Measurements from ENCODE around the gene SULT1B1. TPM values are rescaled to one million over a fixed set of nuclear protein-coding genes. Genes with fewer than 3 reads are reported as not detected.
"Not testable (repeated sequence)": the region's sequence is repeated elsewhere in the genome, so short reads cannot be mapped to it uniquely, and the experiment has no call there.

Gene SULT1B1
- total and polyA plus RNA-seq, 5 experiments from 2014 or later: 13.2 to 25.2 (median 18.2) TPM

DNA sequence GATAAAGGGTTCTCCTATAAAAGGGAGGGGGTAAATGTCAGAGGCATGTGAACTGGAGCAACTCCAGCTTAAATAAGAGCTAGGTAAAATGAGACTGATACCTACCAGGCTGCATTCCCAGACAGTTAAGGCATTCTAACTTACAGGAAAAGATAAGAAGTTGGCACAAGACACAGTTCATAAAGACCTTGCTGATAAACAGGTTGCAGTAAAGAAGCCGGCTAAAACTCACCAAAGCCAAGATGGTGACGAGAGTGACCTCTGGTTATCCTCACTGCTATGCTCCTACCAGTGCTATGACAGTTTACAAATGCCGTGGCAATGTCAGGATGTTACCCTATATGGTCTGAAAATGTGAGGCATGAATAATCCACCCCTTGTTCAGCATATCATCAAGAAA is 13.1 kb upstream of the SULT1B1 start:
- DNase-seq (no peak), ATAC-seq (no peak)
- Mint-ChIP-seq H3K27ac (no peak overlapping the region), H3K4me3 (no peak overlapping the region), H3K9me3 (no peaks in the 10 kb centered on the region), H3K4me1 (peaks cover 5 to 22% (median 15%) of the 10 kb centered on the region in 4 donors), H3K27me3 (no peaks in the 10 kb centered on the region), H3K36me3 (no peaks in the 10 kb centered on the region)
- POLR2A ChIA-PET: no interaction called here

- not testable (repeated sequence) for H3K9me3 Mint-ChIP-seq, DNase-seq, H3K4me3 Mint-ChIP-seq, H3K36me3 Mint-ChIP-seq, H3K27me3 Mint-ChIP-seq, ATAC-seq
- Mint-ChIP-seq H3K4me1 (peaks cover 15 to 37% (median 27%) of the 10 kb centered on the region in 4 donors), H3K27ac (peak overlapping the region in 2 of 10 donors; percentile 39 to 43)
- POLR2A ChIA-PET: interaction anchor here (1.7 kb wide), 1 partner anchor 8 kb away, joined by 7 read pairs; the partner anchor contains the start of gene SULT1B1
Measured at GRCh38 chr4:69768554-69768953, 8.1 kb upstream of the SULT1B1 start.

GRCh38 chr4:69765751-69766150 is 5.3 kb upstream of the SULT1B1 start:
- H3K4me3 Mint-ChIP-seq: no peak overlapping the region
- DNase-seq (no peak), ATAC-seq (no peak)
- peaks cover 16 to 44% (median 37%) of the 10 kb centered on the region in 4 donors for H3K4me1 Mint-ChIP-seq
- no peaks in the 10 kb centered on the region for H3K9me3 Mint-ChIP-seq
- no peaks in the 10 kb centered on the region for H3K27me3 Mint-ChIP-seq
- POLR2A ChIA-PET: no interaction called here
- H3K36me3 Mint-ChIP-seq: no peaks in the 10 kb centered on the region
- H3K27ac Mint-ChIP-seq: no peak overlapping the region

- POLR2A ChIA-PET: no interaction called here
- Mint-ChIP-seq H3K36me3 (no peaks in the 10 kb centered on the region), H3K27me3 (no peaks in the 10 kb centered on the region), H3K4me1 (peaks cover 14 to 46% (median 41%) of the 10 kb centered on the region in 4 donors), H3K9me3 (no peaks in the 10 kb centered on the region), H3K4me3 (peak overlapping the region in 6 of 10 donors; percentile 36 to 67 (median 52)), H3K27ac (peak overlapping the region in 8 of 10 donors; percentile 32 to 94 (median 66))
- ATAC-seq (no peak), DNase-seq (peak in 4 of 10 donors; percentile 17 to 71 (median 54))
Measured at GRCh38 chr4:69764311-69764710, 3.9 kb upstream of the SULT1B1 start.

- Mint-ChIP-seq H3K27me3 (no peaks in the 10 kb centered on the region), H3K4me1 (peaks cover 14 to 51% (median 41%) of the 10 kb centered on the region in 4 donors), H3K27ac (peak overlapping the region; percentile 47 to 94 (median 86)), H3K9me3 (no peaks in the 10 kb centered on the region), H3K36me3 (no peaks in the 10 kb centered on the region), H3K4me3 (peak overlapping the region in 9 of 10 donors; percentile 4 to 63 (median 46))
- DNase-seq (no peak), ATAC-seq (no peak)
- POLR2A ChIA-PET: interaction anchor here (0.6 kb wide), 1 partner anchor 9 kb away, joined by 5 read pairs; no protein-coding TSS in a partner anchor
Measured at GRCh38 chr4:69763233-69763632, 2.8 kb upstream of the SULT1B1 start.

- peak overlapping the region; percentile 75 to 99 (median 90) for H3K27ac Mint-ChIP-seq
- no peak for DNase-seq
- peaks cover 0 to 10% (median 0%) of the 10 kb centered on the region in 3 donors for H3K36me3 Mint-ChIP-seq
- H3K4me3 Mint-ChIP-seq: peak overlapping the region; percentile 87 to 95 (median 91)
- peaks cover 24 to 68% (median 61%) of the 10 kb centered on the region in 4 donors for H3K4me1 Mint-ChIP-seq
- no peak for ATAC-seq
- no peaks in the 10 kb centered on the region for H3K9me3 Mint-ChIP-seq
- POLR2A ChIA-PET: no interaction called here
- H3K27me3 Mint-ChIP-seq: no peaks in the 10 kb centered on the region
Measured at GRCh38 chr4:69759189-69759604, 1.2 kb downstream of the SULT1B1 start.

- Mint-ChIP-seq H3K4me3 (peak overlapping the region in 7 of 10 donors; percentile 2 to 95 (median 57)), H3K27me3 (no peaks in the 10 kb centered on the region), H3K4me1 (peaks cover 25 to 64% (median 61%) of the 10 kb centered on the region in 4 donors), H3K9me3 (peaks cover 0 to 10% (median 0%) of the 10 kb centered on the region in 9 donors), H3K36me3 (peaks cover 5 to 25% (median 14%) of the 10 kb centered on the region in 3 donors), H3K27ac (peak overlapping the region in 5 of 10 donors; percentile 7 to 99 (median 82))
- DNase-seq (no peak), ATAC-seq (no peak)
- POLR2A ChIA-PET: interaction anchor here (1.0 kb wide), 1 partner anchor 66 kb away, joined by 3 read pairs; no protein-coding TSS in a partner anchor
Measured at GRCh38 chr4:69757464-69757863, 3.0 kb downstream of the SULT1B1 start.

- POLR2A ChIA-PET: interaction anchor here (1.3 kb wide), 1 partner anchor 12 kb away, joined by 3 read pairs; no protein-coding TSS in a partner anchor
- ATAC-seq: no peak
- peak overlapping the region in 6 of 10 donors; percentile 4 to 86 (median 48) for H3K27ac Mint-ChIP-seq
- no peak for DNase-seq
- H3K4me1 Mint-ChIP-seq: peaks cover 23 to 55% (median 52%) of the 10 kb centered on the region in 4 donors
- H3K9me3 Mint-ChIP-seq: peaks cover 0 to 22% (median 9%) of the 10 kb centered on the region in 9 donors
- peak overlapping the region in 3 of 10 donors; percentile 8 to 39 (median 12) for H3K4me3 Mint-ChIP-seq
- H3K36me3 Mint-ChIP-seq: peaks cover 5 to 43% (median 20%) of the 10 kb centered on the region in 3 donors
- H3K27me3 Mint-ChIP-seq: no peaks in the 10 kb centered on the region
Measured at GRCh38 chr4:69754926-69755580, 5.4 kb downstream of the SULT1B1 start.

DNA sequence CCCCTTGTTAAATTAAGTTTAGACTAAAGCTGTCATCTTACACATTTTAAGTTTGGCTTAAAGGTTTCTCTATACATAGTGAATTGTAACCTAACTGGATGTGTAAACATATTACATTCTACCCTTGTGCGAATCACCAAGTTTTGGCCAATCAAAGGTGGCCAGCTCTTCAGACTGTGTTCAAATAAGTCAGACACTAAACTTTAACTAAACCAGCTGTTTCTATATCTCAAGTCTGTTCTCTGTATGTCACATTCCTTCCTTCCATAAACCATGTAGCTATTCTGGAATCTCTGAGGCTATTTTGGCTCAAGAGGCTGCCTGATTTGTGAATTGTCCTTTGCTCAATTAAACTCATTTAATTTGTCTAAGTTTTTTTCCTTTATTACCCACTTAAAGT is 6.7 kb downstream of the SULT1B1 start:
- no peaks in the 10 kb centered on the region for H3K27me3 Mint-ChIP-seq
- H3K9me3 Mint-ChIP-seq: peaks cover 0 to 22% (median 9%) of the 10 kb centered on the region in 9 donors
- ATAC-seq (no peak), DNase-seq (no peak)
- H3K4me3 Mint-ChIP-seq: no peak overlapping the region
- H3K36me3 Mint-ChIP-seq: peaks cover 14 to 54% (median 21%) of the 10 kb centered on the region in 3 donors
- H3K4me1 Mint-ChIP-seq: peaks cover 18 to 45% (median 43%) of the 10 kb centered on the region in 4 donors
- POLR2A ChIA-PET: no interaction called here
- peak overlapping the region in 4 of 10 donors; percentile 34 to 72 (median 46) for H3K27ac Mint-ChIP-seq

DNA sequence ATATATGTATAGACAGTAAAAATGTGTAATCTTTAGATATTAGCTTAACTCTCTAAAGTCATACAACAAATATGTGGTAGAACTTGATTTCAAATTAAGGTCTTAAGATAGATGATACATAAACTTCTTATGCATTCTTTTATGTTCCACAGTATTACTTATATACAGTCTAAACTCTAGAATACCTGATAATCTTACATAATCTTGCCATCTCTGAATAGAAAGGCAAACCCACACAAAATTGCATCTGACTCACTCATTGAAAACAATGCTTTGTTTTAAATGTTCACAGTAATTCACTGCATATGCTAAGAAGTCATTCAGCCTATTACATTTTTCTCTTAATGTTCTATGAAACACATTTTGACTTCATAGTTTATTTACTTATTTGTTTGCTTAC is 10.1 kb downstream of the SULT1B1 start:
- POLR2A ChIA-PET: interaction anchor here (0.9 kb wide), 1 partner anchor 10 kb away, joined by 3 read pairs; the partner anchor contains the start of gene SULT1B1

GRCh38 chr4:69749771-69750170 is 10.6 kb downstream of the SULT1B1 start:
- peaks cover 36 to 83% (median 56%) of the 10 kb centered on the region in 3 donors for H3K36me3 Mint-ChIP-seq
- POLR2A ChIA-PET: interaction anchor here (0.9 kb wide), 1 partner anchor 11 kb away, joined by 3 read pairs; the partner anchor contains the start of gene SULT1B1

More for the DNA sequence above, 10.1 kb downstream of the SULT1B1 start:
- Mint-ChIP-seq H3K4me3 (no peak overlapping the region), H3K27ac (peak overlapping the region in 1 of 10 donors; percentile 24), H3K27me3 (no peaks in the 10 kb centered on the region), H3K9me3 (peaks cover 7 to 41% (median 20%) of the 10 kb centered on the region in 9 donors), H3K4me1 (peaks cover 7 to 26% (median 14%) of the 10 kb centered on the region in 4 donors), H3K36me3 (peaks cover 36 to 84% (median 50%) of the 10 kb centered on the region in 3 donors)
- DNase-seq (no peak), ATAC-seq (no peak)

DNA sequence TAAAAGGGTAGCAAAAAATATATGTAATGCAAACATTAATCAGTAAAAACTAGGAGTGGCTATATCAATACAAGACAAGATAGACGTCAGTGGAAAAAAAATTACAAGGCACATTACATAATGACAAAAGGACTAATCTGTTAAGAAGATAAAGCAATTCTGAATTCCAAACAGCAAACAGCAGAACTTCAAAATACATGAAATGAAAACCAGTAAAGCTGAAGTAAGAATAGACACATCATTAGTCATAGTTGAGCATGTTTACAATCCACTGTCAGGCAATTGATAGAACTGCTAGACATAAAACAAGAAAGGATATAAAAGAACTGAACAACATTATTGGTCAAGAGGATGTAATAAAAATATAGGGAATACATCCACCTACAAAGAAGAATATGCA is 12.2 kb downstream of the SULT1B1 start:
- Mint-ChIP-seq H3K27me3 (no peaks in the 10 kb centered on the region), H3K27ac (no peak overlapping the region), H3K9me3 (peaks cover 10 to 49% (median 27%) of the 10 kb centered on the region in 9 donors), H3K4me3 (no peak overlapping the region), H3K36me3 (peaks cover 32 to 77% (median 52%) of the 10 kb centered on the region in 3 donors), H3K4me1 (peaks cover 4 to 12% (median 6%) of the 10 kb centered on the region in 4 donors)
- ATAC-seq (no peak), DNase-seq (no peak)
- POLR2A ChIA-PET: no interaction called here

More at GRCh38 chr4:69749771-69750170, 10.6 kb downstream of the SULT1B1 start:
- Mint-ChIP-seq H3K27me3 (no peaks in the 10 kb centered on the region), H3K9me3 (peaks cover 7 to 46% (median 23%) of the 10 kb centered on the region in 9 donors), H3K27ac (peak overlapping the region in 2 of 10 donors; percentile 29 to 50), H3K4me3 (no peak overlapping the region), H3K4me1 (peaks cover 4 to 21% (median 10%) of the 10 kb centered on the region in 4 donors)
- no peak for ATAC-seq
- no peak for DNase-seq

DNA sequence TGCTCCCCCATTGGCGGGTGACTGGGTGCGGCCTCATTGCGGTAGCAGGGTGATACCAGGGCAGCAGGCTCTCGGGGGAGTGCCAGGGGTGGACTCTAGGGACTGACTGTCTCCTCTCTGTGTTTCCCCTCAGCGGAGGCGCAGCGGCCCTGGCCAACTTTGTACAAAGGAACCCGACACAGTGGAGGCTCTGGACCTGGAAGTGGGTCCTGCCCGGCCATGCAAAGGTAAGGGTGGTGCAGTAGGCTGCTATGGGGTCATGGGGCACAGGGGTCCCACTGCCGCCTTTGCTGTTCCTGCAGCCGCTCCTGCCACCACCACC is 16.3 kb downstream of the SULT1B1 start:
- Mint-ChIP-seq H3K27ac (peak overlapping the region in 1 of 10 donors; percentile 24), H3K27me3 (no peaks in the 10 kb centered on the region), H3K36me3 (peaks cover 28 to 68% (median 64%) of the 10 kb centered on the region in 3 donors), H3K9me3 (peaks cover 13 to 59% (median 39%) of the 10 kb centered on the region in 9 donors), H3K4me3 (no peak overlapping the region), H3K4me1 (peaks cover 0 to 9% (median under 1%) of the 10 kb centered on the region in 4 donors)
- DNase-seq (no peak), ATAC-seq (no peak)
- POLR2A ChIA-PET: no interaction called here

All from naive thymus-derived CD8-positive, alpha-beta T cell (primary cell).